ENCODE results near the gene FTO. TPM values are rescaled to one million over a fixed set of nuclear protein-coding genes. Genes with fewer than 3 reads are reported as not detected.

Gene FTO
- total RNA-seq, 1 experiment from 2014 or later, result 55.0 TPM

GRCh38 chr16:53809088-53809932 is 105.4 kb downstream of the FTO start:
- H3K4me3 Mint-ChIP-seq (ENCODE audit: unreplicated experiment), result no peak overlapping the region
- no TSS peak for BruUV-seq (replicated peaks)
- no peaks in the 10 kb centered on the region for H3K27me3 Mint-ChIP-seq (ENCODE audit: insufficient read depth, unreplicated experiment)
- H3K9me3 Mint-ChIP-seq (ENCODE audit: unreplicated experiment), result no peaks in the 10 kb centered on the region
- ChIA-PET CTCF (no interaction called here), POLR2A (interaction anchor here (0.6 to 1.4 kb wide), 4 partner anchors 27 to 1289 kb away, joined by 3 to 4 read pairs (median 4); no protein-coding TSS in a partner anchor)
- H3K4me1 Mint-ChIP-seq (ENCODE audit: insufficient read depth, unreplicated experiment), result peaks cover 34% of the 10 kb centered on the region
- DNase-seq (ENCODE audit: unreplicated experiment), result peak; percentile 47
- intact Hi-C loops (cut with micrococcal nuclease), result no loop called here
- TF ChIP-seq CTCF (IDR thresholded peaks at IDR 0.05; ENCODE audit: unreplicated experiment), result no peak
- peaks cover 14% of the 10 kb centered on the region for H3K36me3 Mint-ChIP-seq (ENCODE audit: insufficient read depth, unreplicated experiment)
- H3K27ac Mint-ChIP-seq (ENCODE audit: low read depth, unreplicated experiment), result peak overlapping the region; percentile 64

GRCh38 chr16:53812914-53813313 is 109.0 kb downstream of the FTO start:
- no TSS peak for BruUV-seq (replicated peaks)
- Mint-ChIP-seq H3K4me3 (ENCODE audit: unreplicated experiment) (no peak overlapping the region), H3K4me1 (ENCODE audit: insufficient read depth, unreplicated experiment) (peaks cover 44% of the 10 kb centered on the region), H3K27me3 (ENCODE audit: insufficient read depth, unreplicated experiment) (no peaks in the 10 kb centered on the region), H3K36me3 (ENCODE audit: insufficient read depth, unreplicated experiment) (peaks cover 34% of the 10 kb centered on the region), H3K9me3 (ENCODE audit: unreplicated experiment) (peaks cover 6% of the 10 kb centered on the region), H3K27ac (ENCODE audit: low read depth, unreplicated experiment) (no peak overlapping the region)
- no peak for TF ChIP-seq CTCF (IDR thresholded peaks at IDR 0.05; ENCODE audit: unreplicated experiment)
- intact Hi-C loops (cut with micrococcal nuclease), result no loop called here
- CTCF ChIA-PET, result interaction anchor here (1.2 kb wide), 1 partner anchor 39 kb away, joined by 3 read pairs; no protein-coding TSS in a partner anchor
- no peak for DNase-seq (ENCODE audit: unreplicated experiment)
- POLR2A ChIA-PET, result interaction anchor here (0.7 kb wide), 1 partner anchor 622 kb away, joined by 3 read pairs; no protein-coding TSS in a partner anchor

- DNase-seq (ENCODE audit: unreplicated experiment), result no peak
- Mint-ChIP-seq H3K27me3 (ENCODE audit: insufficient read depth, unreplicated experiment) (no peaks in the 10 kb centered on the region), H3K27ac (ENCODE audit: low read depth, unreplicated experiment) (no peak overlapping the region), H3K4me3 (ENCODE audit: unreplicated experiment) (no peak overlapping the region), H3K36me3 (ENCODE audit: insufficient read depth, unreplicated experiment) (peaks cover 34% of the 10 kb centered on the region), H3K9me3 (ENCODE audit: unreplicated experiment) (peaks cover 6% of the 10 kb centered on the region), H3K4me1 (ENCODE audit: insufficient read depth, unreplicated experiment) (peaks cover 31% of the 10 kb centered on the region)
- TF ChIP-seq CTCF (IDR thresholded peaks at IDR 0.05; ENCODE audit: unreplicated experiment), result no peak
- no TSS peak for BruUV-seq (replicated peaks)
- ChIA-PET POLR2A (interaction anchor here (1.4 kb wide), 1 partner anchor 18 kb away, joined by 3 read pairs; no protein-coding TSS in a partner anchor), CTCF (interaction anchor here (0.6 to 0.9 kb wide), 2 partner anchors 9 to 32 kb away, joined by 3 read pairs; no protein-coding TSS in a partner anchor)
- intact Hi-C loops (cut with micrococcal nuclease), result loop anchor here (5.0 kb wide), 2 partner anchors 32 to 52 kb away; no protein-coding TSS in a partner anchor
Observed at GRCh38 chr16:53814801-53815200, 110.8 kb downstream of the FTO start.

GRCh38 chr16:53816211-53816836 is 112.4 kb downstream of the FTO start:
- ChIA-PET CTCF (interaction anchor here (0.5 to 1.4 kb wide), 6 partner anchors 10 to 647 kb away, joined by 4 to 7 read pairs (median 5); no protein-coding TSS in a partner anchor), POLR2A (interaction anchor here (0.6 to 3.3 kb wide), 18 partner anchors 10 to 1119 kb away, joined by 3 to 23 read pairs (median 4); partner anchors contain the start of gene IRX5)
- intact Hi-C loops (cut with micrococcal nuclease), result loop anchor here (5.0 kb wide), 2 partner anchors 34 to 51 kb away; no protein-coding TSS in a partner anchor
- peaks cover 6% of the 10 kb centered on the region for H3K9me3 Mint-ChIP-seq (ENCODE audit: unreplicated experiment)
- no peak for TF ChIP-seq CTCF (IDR thresholded peaks at IDR 0.05; ENCODE audit: unreplicated experiment)
- peaks cover 31% of the 10 kb centered on the region for H3K4me1 Mint-ChIP-seq (ENCODE audit: insufficient read depth, unreplicated experiment)
- H3K27me3 Mint-ChIP-seq (ENCODE audit: insufficient read depth, unreplicated experiment), result no peaks in the 10 kb centered on the region
- DNase-seq (ENCODE audit: unreplicated experiment), result peak; percentile 66
- H3K36me3 Mint-ChIP-seq (ENCODE audit: insufficient read depth, unreplicated experiment), result peaks cover 34% of the 10 kb centered on the region
- no peak overlapping the region for H3K4me3 Mint-ChIP-seq (ENCODE audit: unreplicated experiment)
- H3K27ac Mint-ChIP-seq (ENCODE audit: low read depth, unreplicated experiment), result peak overlapping the region; percentile 74
- no TSS peak for BruUV-seq (replicated peaks)

Measured in MCF 10A (cell line).